GM10266 (cell line): ENCODE data around the gene UBXN1.

ENCODE experiments used
- DNase-seq: peaks from one replicate; pipeline ENCODE4 v3.0.0; 2012; ENCODE audit errors: extremely low spot score
- CTCF ChIP-seq: IDR thresholded peaks from 2 replicates; pipeline ENCODE4 v1.5.1; 2012; ENCODE audit warnings: mild to moderate bottlenecking, low read depth; ENCODE audit not compliant: control insufficient read depth, insufficient read depth; ENCODE audit errors: missing control alignments

The UBXN1 gene

GRCh38 chr11:62669420-62670161, 9.3 kb downstream of the UBXN1 start:
- no peak for TF ChIP-seq CTCF
- DNase-seq, result no peak

- TF ChIP-seq CTCF, result no peak
- no peak for DNase-seq
These were observed 11.4 kb downstream of the UBXN1 start for GRCh38 chr11:62667460-62667859.

GRCh38 chr11:62666259-62666926, 12.5 kb downstream of the UBXN1 start:
- DNase-seq, result no peak
- no peak for TF ChIP-seq CTCF

- TF ChIP-seq CTCF, result no peak
- DNase-seq, result no peak
These were observed 13.1 kb downstream of the UBXN1 start for GRCh38 chr11:62665599-62666258.

- DNase-seq, result peak; percentile 93
- no peak for TF ChIP-seq CTCF
These were observed 13.7 kb downstream of the UBXN1 start, which contains the start of the genes C11orf98 and CSKMT for GRCh38 chr11:62665075-62665598. Gene C11orf98 (minus strand): TSS chr11:62665210. CDS start chr11:62665169, 41 bp downstream. Gene CSKMT (plus strand): TSS chr11:62665312. CDS start chr11:62665880, 568 bp downstream.

- peak; percentile 62 for DNase-seq
- no peak for TF ChIP-seq CTCF
These were observed 14.3 kb downstream of the UBXN1 start for GRCh38 chr11:62664405-62665074.
